GM21528 (cell line): ENCODE data around the gene KCNC1.

Source experiments
- ATAC-seq: cut with Tn5 transposase; IDR thresholded peaks from one replicate; pipeline ENCODE4 v1.9.1; 2021; ENCODE audit warnings: mild to moderate bottlenecking, moderate library complexity; ENCODE audit not compliant: unreplicated experiment, low FRiP score

Gene KCNC1

DNA sequence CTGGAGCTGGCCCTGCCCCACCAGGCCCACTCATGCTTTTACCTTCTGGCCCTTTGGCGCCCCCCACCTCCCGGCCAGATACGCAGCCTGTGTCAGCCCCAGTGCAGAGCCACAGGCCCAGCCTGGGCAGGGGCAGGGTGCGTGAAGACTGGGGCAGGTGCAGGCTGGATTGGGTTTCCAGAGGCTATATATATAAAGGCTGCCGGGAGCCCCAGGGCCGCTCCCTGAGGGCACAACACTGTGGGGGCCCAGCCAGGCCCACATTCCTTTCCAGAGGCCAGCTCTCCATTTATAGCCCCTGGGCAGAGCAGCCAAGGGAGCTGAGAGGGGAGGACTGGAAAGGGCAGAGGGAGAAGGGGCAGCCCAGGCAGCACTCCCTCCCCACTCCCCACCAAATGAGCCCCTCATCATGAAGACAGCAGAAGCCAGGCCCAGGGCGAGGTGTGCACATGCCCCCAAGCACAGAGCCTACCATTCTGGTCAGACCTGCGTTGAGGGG, 20.2 kb upstream of the KCNC1 start:
- ATAC-seq = no peak

GRCh38 chr11:17714870-17715269, 19.7 kb upstream of the KCNC1 start:
- no peak for ATAC-seq

DNA sequence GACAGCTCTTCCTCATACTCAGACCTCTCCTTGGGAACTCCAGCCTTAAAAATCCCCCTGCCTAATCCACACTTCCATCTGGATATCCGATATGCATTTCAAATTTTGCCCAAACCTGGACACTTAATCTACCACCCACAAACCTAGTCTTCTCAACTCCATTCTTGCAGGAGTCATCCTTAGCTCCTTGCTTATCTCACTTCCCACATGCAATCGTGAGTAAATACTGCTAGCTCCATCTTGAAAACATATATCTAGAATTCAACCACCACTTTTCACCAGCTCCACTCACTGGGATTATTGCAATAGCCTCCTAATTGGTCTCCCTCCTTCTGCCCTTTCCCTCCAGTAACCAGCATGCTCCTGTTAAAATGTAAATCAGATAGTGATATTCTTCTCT, 17.8 kb upstream of the KCNC1 start:
- ATAC-seq = no peak

DNA sequence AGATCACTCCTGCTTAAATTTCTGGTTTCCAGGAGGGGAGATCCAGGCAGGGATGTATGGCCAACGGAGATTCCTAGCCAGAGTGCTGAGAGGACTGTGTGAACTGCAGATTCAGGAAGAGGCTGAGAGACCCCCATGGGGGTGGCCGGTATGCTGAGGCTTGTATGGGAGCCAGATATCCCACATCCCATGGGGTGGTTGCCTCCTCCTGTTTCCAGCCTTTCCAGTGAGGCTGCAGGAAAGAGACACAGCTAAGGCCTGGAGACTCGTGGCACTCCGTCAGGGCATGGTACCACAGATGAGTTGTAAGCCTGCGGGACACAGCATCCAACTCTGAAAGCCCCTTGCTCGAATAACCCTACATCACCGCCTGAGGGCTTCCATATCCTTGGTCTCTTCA, 16.6 kb upstream of the KCNC1 start:
- no peak for ATAC-seq

DNA sequence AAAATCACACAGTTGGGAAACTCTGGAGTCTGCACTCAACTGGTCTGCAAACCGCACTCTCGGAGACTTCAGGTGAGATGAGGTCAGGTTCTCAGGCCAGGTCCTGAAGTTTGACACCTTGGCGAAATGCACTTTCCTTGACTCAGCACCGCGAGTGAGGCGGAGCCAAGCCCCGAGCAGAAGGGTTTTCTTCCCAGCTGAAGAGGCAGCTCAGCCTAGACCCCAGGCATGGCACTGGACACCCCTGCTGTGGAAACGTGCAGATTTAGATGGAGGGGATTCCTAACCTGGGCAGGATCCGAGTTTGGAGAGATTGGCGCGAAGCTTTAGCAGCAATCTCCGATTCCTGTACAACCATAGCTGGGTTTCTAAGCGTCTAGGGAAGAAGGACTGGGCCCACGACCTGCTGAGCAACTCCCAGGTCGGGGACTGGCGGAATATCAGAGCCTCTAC, 16.0 kb upstream of the KCNC1 start:
- ATAC-seq = no peak

- ATAC-seq = no peak
Observed at GRCh38 chr11:17719028-17719937, 15.3 kb upstream of the KCNC1 start, which contains the start of gene MYOD1. MYOD1 (plus strand) TSS chr11:17719571; CDS start chr11:17719783, 212 bp downstream.

GRCh38 chr11:17719938-17720795, 14.4 kb upstream of the KCNC1 start:
- no peak for ATAC-seq

- no peak for ATAC-seq
Observed at GRCh38 chr11:17720796-17721171, 13.8 kb upstream of the KCNC1 start.

DNA sequence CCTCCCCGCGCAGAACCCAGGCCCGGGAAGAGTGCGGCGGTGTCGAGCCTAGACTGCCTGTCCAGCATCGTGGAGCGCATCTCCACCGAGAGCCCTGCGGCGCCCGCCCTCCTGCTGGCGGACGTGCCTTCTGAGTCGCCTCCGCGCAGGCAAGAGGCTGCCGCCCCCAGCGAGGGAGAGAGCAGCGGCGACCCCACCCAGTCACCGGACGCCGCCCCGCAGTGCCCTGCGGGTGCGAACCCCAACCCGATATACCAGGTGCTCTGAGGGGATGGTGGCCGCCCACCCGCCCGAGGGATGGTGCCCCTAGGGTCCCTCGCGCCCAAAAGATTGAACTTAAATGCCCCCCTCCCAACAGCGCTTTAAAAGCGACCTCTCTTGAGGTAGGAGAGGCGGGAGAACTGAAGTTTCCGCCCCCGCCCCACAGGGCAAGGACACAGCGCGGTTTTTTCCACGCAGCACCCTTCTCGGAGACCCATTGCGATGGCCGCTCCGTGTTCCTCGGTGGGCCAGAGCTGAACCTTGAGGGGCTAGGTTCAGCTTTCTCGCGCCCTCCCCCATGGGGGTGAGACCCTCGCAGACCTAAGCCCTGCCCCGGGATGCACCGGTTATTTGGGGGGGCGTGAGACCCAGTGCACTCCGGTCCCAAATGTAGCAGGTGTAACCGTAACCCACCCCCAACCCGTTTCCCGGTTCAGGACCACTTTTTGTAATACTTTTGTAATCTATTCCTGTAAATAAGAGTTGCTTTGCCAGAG, 13.2 kb upstream of the KCNC1 start:
- no peak for ATAC-seq

- no peak for ATAC-seq
Observed at GRCh38 chr11:17722000-17722643, 12.5 kb upstream of the KCNC1 start.

GRCh38 chr11:17724020-17724908, 10.3 kb upstream of the KCNC1 start:
- no peak for ATAC-seq

DNA sequence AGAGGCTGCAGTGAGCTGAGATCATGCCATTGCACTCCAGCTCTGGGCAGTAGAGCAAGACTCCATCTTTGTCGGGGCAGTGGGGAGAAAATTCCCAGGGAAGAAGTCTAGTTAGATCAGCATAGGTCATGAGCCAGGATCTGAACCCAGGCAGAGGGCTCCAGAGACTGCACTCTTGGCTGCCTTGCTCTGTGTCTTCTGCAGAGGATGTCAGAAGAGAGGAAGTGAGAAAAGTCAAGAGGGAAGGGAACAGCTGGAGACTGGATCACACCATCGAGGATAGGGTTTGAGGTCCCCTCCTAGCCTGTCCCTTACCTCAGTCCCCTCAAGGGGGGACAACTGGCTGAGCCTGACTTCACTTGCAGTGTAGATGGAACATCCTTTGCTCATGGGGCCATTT, 9.4 kb upstream of the KCNC1 start:
- no peak for ATAC-seq

DNA sequence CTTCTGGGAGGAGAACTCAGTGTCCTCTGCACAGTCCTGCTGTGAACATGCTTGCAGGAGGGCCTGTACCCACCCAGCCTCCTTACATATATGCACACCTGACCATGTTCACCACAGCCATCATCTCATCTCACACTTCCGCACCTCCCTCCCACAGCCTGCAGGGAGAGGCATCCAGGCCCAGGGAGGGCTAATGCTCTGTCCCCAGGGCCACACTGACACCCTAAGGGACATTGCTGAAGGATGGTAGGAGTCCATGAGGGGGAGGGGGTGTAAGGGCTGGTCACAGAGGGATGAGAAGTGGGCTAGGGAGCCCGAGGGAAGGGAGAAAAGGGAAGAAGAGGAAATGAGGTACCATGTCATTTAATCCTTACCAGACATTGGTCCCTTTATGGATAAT, 4.4 kb upstream of the KCNC1 start:
- no peak for ATAC-seq

DNA sequence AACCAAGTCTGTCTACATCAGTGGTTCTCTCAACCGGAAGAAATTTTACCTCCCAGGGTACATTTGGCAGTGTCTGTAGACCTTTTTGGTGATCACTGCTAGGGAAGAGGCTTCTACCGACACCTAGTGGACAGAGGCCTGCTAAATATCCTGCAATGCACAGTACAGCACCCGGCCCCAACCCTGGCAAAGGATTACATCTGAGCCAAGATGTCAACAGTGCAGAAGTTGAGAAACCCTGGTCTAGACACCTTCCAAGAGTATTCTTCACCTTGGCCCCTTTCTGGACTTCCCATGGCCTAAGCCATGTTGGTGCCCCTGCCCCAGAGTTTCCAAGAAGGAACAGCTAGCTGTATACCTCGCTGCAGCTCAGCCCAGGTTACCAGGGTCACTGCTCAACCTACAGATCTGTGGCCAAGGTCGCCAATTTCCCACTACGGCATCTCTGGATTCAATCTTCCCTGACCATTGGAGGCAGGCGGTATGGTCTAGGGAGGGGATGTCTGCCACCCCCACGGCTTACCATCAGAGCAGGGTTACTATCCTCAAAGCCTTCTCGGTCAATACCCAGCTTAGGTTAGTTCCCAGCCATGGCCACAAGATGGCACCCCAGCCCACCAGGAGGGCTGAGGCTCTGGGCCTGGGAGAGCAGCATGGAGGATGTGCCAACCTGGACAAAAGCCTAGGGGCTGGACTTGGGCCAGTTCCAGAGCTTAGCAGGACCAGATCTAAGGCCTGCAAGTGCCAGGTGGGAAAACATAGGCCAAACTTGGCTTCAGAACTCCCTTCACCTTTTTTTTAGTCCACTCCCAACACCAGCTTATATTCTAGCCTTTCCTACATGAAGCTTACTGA, 3.7 kb upstream of the KCNC1 start:
- peak; percentile 80 for ATAC-seq

- ATAC-seq = no peak
Observed at GRCh38 chr11:17733261-17733660, 1.3 kb upstream of the KCNC1 start.

GRCh38 chr11:17734986-17735817, 621 bp downstream of the KCNC1 start:
- ATAC-seq = no peak
